GM12873 (cell line): ENCODE data around the gene LSM3.

Experiments used
- CTCF ChIP-seq: IDR thresholded peaks from 2 replicates; pipeline ENCODE4 v1.5.1; 2012; ENCODE audit warnings: low read depth, mild to moderate bottlenecking, moderate library complexity, low read length, control low read depth; ENCODE audit not compliant: insufficient read depth; ENCODE audit errors: missing control alignments

The LSM3 gene

GRCh38 chr3:14178247-14179113 is at the start of gene LSM3, which contains the start of gene XPC:
Gene LSM3, plus strand, starts transcription at chr3:14178817. Its CDS starts 44 bp downstream, at chr3:14178861.
Gene XPC, minus strand, starts transcription at chr3:14178601. Its CDS starts 33 bp downstream, at chr3:14178568.
- TF ChIP-seq CTCF: no peak

GRCh38 chr3:14129296-14129695 is 49.3 kb upstream of the LSM3 start:
- no peak for TF ChIP-seq CTCF

GRCh38 chr3:14130230-14130629 is 48.4 kb upstream of the LSM3 start:
- TF ChIP-seq CTCF: no peak

GRCh38 chr3:14130707-14131106 is 47.9 kb upstream of the LSM3 start:
- no peak for TF ChIP-seq CTCF

GRCh38 chr3:14131134-14131533 is 47.5 kb upstream of the LSM3 start:
- no peak for TF ChIP-seq CTCF

GRCh38 chr3:14132120-14132519 is 46.5 kb upstream of the LSM3 start:
- no peak for TF ChIP-seq CTCF

GRCh38 chr3:14132689-14133088 is 45.9 kb upstream of the LSM3 start:
- TF ChIP-seq CTCF: no peak
